Testis (tissue), 5 donors: ENCODE data around the gene EDA2R. TPM values are rescaled to one million over a fixed set of nuclear protein-coding genes. Genes with fewer than 3 reads are reported as not detected.

Experiments
- DNase-seq: peaks from one replicate; pipeline ENCODE4 v3.0.0-alpha.2; 2019
- H3K27ac ChIP-seq, 2 donors: fragments of 200-600 bp; sonication (generic); one replicate each; pipeline ENCODE4 v1.5.1; 2019
- H3K27me3 ChIP-seq: fragments of 200-600 bp; sonication (generic); one replicate; pipeline ENCODE4 v1.5.1; 2019
- H3K36me3 ChIP-seq: fragments of 200-600 bp; sonication (generic); one replicate; pipeline ENCODE4 v1.5.1; 2017; ENCODE audit warnings: low read depth; ENCODE audit errors: missing control alignments
- H3K4me1 ChIP-seq: fragments of 200-600 bp; sonication (generic); one replicate; pipeline ENCODE4 v1.5.1; 2019
- H3K4me3 ChIP-seq, 2 donors: fragments of 200-600 bp; sonication (generic); one replicate each; pipeline ENCODE4 v1.5.1; 2017 to 2019
- H3K9me3 ChIP-seq: fragments of 200-600 bp; sonication (generic); one replicate; pipeline ENCODE4 v1.5.1; 2017
- POLR2A ChIP-seq: fragments of 450-650 bp; IDR thresholded peaks from one replicate; pipeline ENCODE4 v1.6.1; 2017; ENCODE audit warnings: antibody characterized with exemption, mild to moderate bottlenecking, moderate library complexity
- WGBS, 2 donors: methylation state at CpG; one replicate each; pipeline ENCODE4 v1.1.5; 2018; 5-methylcytosine and 5-hydroxymethylcytosine counted together
- intact Hi-C: fragments of 100-400 bp; cut with DNase I; formaldehyde crosslinking; loops from one replicate; pipeline ENCODE4 v1.15.1; 2023; ENCODE audit warnings: low total_unique reads
- long read RNA-seq, 2 donors: transcript quantifications; one replicate each; lab custom pipeline, GENCODE V29; 2026
- polyA plus RNA-seq: library from polyadenylated mRNA; stranded (reverse); fragments of 350-450 nt; fragmentation: Illumina TruSeq; extraction: RNeasy Lipid Tissue Mini Kit (QIAGEN cat#74804); gene quantifications from one replicate; pipeline ENCODE4 v1.2.3, GENCODE V29; 2014; ENCODE audit warnings: low read depth, low replicate concordance; ENCODE audit not compliant: insufficient read depth
- total RNA-seq, 2 donors: library from RNA; depleted of rRNA; stranded (reverse); fragments of >200 nt; gene quantifications; one replicate each; pipeline ENCODE4 v1.2.3, GENCODE V29; 2016
- TF ChIP-seq, protein P1 (sequence below), 3 experiments: fragments of 450-650 bp in 2 of 3; fragments of 200-600 bp in 1 of 3; sonication (generic) in 1 of 3; IDR thresholded peaks; one replicate each; pipeline ENCODE4 v1.5.1; 2016 to 2019; ENCODE audit warnings: antibody characterized with exemption in 3 of 3, mild to moderate bottlenecking in 2 of 3, moderate library complexity in 1 of 3

EDA2R gene, protein sequence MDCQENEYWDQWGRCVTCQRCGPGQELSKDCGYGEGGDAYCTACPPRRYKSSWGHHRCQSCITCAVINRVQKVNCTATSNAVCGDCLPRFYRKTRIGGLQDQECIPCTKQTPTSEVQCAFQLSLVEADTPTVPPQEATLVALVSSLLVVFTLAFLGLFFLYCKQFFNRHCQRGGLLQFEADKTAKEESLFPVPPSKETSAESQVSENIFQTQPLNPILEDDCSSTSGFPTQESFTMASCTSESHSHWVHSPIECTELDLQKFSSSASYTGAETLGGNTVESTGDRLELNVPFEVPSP
- total RNA-seq (1 to 10 TPM; 3.1 to 4.0 TPM), polyA plus RNA-seq (2.0 TPM)
- long read RNA-seq, donor 1 = 0 reads
- long read RNA-seq, donor 2 = 0 reads

DNA sequence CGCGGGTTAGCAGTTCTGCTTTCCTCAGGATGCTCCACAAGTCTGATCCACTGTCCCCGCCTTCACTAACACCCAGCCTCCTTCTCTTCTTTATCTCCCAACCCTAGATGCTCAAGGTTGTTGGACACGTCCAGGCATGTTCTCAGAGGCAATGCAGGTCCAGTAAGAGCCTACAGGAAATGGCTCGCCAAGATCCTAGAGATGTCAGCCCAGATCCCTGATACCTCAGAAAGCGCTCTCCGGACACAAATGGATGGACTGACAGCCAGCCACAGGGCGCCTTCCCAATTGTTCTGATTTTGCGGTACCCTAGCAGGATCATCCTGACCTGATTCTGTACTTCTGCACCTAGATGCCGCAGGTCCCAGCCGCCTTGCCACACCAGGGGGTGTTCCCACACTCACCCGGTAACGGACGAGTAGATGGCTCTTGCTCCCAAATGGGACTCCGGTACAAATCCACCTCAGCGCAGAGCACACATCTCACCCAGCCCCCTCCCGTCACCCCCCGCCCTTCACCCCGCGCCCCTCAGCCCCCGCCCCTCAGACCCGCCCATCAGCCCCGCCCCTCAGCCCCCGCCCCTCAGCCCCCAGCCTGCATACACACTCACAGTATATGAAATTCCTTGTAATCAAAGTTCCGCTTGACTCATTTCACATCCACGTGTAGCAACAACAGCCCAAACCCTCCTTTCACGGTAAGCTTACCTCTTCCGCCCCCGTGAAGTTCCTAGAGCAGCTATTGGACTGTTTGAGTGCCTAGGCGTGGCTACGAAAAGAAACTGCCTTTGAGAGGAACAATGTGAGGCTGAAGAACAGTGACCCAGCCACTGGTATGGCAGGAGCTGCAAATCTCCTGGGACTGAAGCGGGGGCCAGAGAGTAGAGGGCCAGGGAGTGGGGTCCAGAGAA, at the start of gene EDA2R:
TSS of gene EDA2R (minus strand) at position 488 of the 910 bp plus-strand sequence. CDS start 23,058 bp downstream, outside the sequence.
- H3K27ac ChIP-seq = no peak within 1 kb of the TSS
- TF ChIP-seq POLR2A = no peak
- no peaks in the 10 kb centered on the region for H3K36me3 ChIP-seq
- H3K4me3 ChIP-seq = peak within 1 kb of the TSS; percentile 31 to 36
- WGBS, 2 donors = 0 to 4% methylated on average over 2 to 31 of the region's 32 CpGs
- peak; percentile 57 for DNase-seq
- intact Hi-C loops = no loop called here
- H3K4me1 ChIP-seq = no peaks in the 10 kb centered on the region
- no peaks in the 10 kb centered on the region for H3K27me3 ChIP-seq
- no peaks in the 10 kb centered on the region for H3K9me3 ChIP-seq

DNA sequence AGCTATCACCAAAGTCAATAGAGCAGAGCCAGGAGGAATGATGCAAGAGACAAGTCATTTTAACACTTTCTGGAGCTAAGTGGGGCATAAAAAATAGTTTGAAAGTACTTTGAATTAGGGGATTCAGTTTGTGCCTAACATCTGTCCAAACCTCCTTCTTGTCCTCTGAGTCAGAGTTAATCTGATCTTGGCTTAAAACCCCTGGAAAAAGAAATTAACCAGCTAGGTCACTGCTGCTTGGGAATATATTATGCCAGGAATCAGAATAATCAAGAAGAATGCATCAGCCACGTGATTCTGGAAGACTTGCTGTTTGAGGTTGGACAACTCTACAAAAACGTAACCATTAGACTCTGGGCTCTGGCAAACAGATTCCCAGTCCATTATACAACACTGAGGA, 45.3 kb upstream of the EDA2R start:
- TF ChIP-seq, protein P1, sequence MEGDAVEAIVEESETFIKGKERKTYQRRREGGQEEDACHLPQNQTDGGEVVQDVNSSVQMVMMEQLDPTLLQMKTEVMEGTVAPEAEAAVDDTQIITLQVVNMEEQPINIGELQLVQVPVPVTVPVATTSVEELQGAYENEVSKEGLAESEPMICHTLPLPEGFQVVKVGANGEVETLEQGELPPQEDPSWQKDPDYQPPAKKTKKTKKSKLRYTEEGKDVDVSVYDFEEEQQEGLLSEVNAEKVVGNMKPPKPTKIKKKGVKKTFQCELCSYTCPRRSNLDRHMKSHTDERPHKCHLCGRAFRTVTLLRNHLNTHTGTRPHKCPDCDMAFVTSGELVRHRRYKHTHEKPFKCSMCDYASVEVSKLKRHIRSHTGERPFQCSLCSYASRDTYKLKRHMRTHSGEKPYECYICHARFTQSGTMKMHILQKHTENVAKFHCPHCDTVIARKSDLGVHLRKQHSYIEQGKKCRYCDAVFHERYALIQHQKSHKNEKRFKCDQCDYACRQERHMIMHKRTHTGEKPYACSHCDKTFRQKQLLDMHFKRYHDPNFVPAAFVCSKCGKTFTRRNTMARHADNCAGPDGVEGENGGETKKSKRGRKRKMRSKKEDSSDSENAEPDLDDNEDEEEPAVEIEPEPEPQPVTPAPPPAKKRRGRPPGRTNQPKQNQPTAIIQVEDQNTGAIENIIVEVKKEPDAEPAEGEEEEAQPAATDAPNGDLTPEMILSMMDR (IDR thresholded peaks at IDR 0.05) = no peak
- no peak for TF ChIP-seq POLR2A
- Histone ChIP-seq H3K36me3 (no peaks in the 10 kb centered on the region), H3K9me3 (no peaks in the 10 kb centered on the region), H3K27ac (no peak overlapping the region), H3K4me1 (no peaks in the 10 kb centered on the region), H3K4me3 (no peak overlapping the region), H3K27me3 (no peaks in the 10 kb centered on the region)
- intact Hi-C loops = no loop called here
- 39 to 61% methylated on average over 2 of the region's 2 CpGs for WGBS, 2 donors
- no peak for DNase-seq

DNA sequence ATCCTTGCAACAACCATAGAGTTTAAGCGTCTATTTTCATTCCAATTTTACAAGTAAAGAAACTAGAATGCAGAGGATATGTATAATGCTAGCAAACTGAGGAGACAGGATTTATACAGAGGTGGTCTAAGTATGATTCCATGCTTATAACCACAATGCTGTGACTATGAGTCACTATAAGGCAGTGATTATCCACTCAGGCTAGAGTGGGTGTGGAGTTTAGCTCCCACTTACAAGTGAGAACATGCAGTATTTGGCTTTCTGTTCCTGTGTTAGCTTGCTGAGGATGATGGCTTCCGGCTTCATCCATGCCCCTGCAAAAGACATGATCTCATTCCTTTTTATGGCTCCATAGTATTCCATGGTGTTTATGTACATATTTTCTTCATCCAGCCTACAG, 41.6 kb upstream of the EDA2R start:
- no peaks in the 10 kb centered on the region for H3K4me1 ChIP-seq
- DNase-seq = no peak
- no peaks in the 10 kb centered on the region for H3K36me3 ChIP-seq
- no peaks in the 10 kb centered on the region for H3K9me3 ChIP-seq
- 81 to 88% methylated on average over 2 of the region's 2 CpGs for WGBS, 2 donors
- no peak overlapping the region for H3K4me3 ChIP-seq
- intact Hi-C loops = no loop called here
- TF ChIP-seq POLR2A = no peak
- TF ChIP-seq, protein P1 (IDR thresholded peaks at IDR 0.05) = no peak
- no peak overlapping the region for H3K27ac ChIP-seq
- H3K27me3 ChIP-seq = no peaks in the 10 kb centered on the region

DNA sequence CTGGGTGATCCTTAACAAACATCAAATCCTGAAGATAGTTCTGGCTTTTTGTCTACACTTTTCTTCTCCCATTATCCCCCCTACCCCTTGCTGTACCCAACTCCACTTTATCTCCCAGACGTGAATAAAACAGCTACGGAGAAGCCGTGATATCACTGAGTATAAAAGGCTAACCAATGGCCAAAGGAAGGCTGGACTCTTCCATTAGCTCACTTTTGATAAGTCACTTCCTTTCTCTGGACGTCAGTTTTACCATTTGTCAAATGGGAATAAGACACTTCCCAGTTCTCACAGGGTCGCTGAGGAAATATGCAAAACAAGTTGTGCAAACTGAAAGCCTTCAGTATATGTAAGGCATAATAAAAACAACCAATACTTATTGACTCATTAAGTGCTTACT, 38.6 kb upstream of the EDA2R start:
- H3K9me3 ChIP-seq = no peaks in the 10 kb centered on the region
- H3K27me3 ChIP-seq = no peaks in the 10 kb centered on the region
- no peak overlapping the region for H3K27ac ChIP-seq
- intact Hi-C loops = no loop called here
- no peak for TF ChIP-seq POLR2A
- TF ChIP-seq, protein P1 (IDR thresholded peaks at IDR 0.05) = no peak
- no peak overlapping the region for H3K4me3 ChIP-seq
- H3K4me1 ChIP-seq = no peaks in the 10 kb centered on the region
- WGBS, 2 donors = 56 to 63% methylated on average over 5 of the region's 5 CpGs
- no peaks in the 10 kb centered on the region for H3K36me3 ChIP-seq
- no peak for DNase-seq

DNA sequence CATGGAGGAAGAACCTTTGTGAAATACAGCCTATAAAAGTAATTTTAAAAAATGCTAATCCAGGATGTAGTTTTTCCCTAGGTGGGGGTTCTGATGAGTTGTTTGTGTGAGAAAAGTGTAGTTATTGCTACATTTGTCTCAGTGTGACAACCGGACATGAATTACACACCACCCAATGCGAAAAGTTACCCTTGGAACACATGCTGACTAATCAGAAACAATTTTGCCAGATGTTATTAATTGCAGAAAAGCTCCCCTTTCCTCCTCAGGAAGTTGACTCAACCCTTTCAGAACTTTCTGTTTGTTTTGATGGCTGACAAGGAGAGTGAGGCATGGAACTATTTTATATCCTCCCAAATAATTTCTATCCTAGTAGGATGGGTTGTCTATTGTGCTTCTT, 38.1 kb upstream of the EDA2R start:
- Histone ChIP-seq H3K4me1 (no peaks in the 10 kb centered on the region), H3K27me3 (no peaks in the 10 kb centered on the region), H3K36me3 (no peaks in the 10 kb centered on the region), H3K27ac (no peak overlapping the region), H3K4me3 (no peak overlapping the region), H3K9me3 (no peaks in the 10 kb centered on the region)
- 40% methylated on average over 2 of the region's 2 CpGs; no CpG with 5 or more reads in 1 of the 2 donors for WGBS, 2 donors
- no peak for TF ChIP-seq POLR2A
- TF ChIP-seq, protein P1 (IDR thresholded peaks at IDR 0.05) = no peak
- intact Hi-C loops = no loop called here
- DNase-seq = no peak
